ENCODE results near the gene FNDC3B.
"Not testable (repeated sequence)": the region's sequence is repeated elsewhere in the genome, so short reads cannot be mapped to it uniquely, and the experiment has no call there.

FNDC3B gene

DNA sequence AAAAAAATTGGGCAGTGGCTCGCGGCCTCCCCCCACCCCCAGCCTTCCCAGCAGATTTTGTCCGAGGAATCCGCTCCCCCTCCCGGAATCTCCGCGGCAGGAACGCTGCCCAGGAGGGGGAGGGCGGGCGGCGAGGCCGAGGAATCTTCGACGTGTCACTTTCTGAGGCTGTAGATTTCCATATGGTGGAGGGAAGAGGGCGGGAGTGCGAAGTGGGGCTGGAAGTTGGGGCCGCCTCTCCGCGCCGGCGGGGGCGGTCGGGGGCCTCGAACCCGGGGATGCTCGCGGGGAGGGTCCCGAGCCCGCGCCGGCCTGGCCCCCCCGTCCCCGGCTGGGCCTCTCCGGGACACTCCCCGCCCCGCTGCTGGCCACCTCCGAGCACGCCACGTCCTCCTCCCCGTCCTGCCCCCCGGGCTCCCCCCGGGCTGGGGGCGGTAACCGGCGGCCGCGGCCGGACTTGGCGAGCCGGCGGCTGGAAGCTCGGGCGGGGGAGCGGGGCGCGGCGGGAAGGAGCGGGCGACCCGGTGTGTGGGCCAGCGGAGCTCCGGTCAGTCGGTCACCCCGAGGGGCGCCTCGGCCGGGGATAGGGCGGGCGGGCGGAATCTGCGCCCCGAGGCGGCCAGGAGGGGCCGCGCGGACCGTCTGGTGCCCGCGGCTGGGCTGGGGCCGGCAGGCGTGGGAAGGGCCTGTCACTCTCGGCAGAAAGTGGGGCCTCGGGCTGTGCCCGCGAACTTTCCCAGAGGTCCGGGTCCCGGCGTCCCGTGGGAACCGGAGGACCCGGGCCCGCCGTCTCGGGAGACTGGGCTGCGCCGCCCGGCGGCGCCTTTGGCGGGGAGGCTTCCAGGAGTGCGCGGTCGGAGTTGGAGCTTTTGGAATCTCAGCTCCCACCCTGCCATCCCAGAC, 951 bp downstream of the FNDC3B start:
- DNase-seq (ENCODE audit: insufficient read length, low spot score) (peak; percentile 60), FAIRE-seq (no peak)
- peak; percentile 54 for TF ChIP-seq POLR2A (IDR thresholded peaks at IDR 0.05; ENCODE audit: low read depth, low read length)

DNA sequence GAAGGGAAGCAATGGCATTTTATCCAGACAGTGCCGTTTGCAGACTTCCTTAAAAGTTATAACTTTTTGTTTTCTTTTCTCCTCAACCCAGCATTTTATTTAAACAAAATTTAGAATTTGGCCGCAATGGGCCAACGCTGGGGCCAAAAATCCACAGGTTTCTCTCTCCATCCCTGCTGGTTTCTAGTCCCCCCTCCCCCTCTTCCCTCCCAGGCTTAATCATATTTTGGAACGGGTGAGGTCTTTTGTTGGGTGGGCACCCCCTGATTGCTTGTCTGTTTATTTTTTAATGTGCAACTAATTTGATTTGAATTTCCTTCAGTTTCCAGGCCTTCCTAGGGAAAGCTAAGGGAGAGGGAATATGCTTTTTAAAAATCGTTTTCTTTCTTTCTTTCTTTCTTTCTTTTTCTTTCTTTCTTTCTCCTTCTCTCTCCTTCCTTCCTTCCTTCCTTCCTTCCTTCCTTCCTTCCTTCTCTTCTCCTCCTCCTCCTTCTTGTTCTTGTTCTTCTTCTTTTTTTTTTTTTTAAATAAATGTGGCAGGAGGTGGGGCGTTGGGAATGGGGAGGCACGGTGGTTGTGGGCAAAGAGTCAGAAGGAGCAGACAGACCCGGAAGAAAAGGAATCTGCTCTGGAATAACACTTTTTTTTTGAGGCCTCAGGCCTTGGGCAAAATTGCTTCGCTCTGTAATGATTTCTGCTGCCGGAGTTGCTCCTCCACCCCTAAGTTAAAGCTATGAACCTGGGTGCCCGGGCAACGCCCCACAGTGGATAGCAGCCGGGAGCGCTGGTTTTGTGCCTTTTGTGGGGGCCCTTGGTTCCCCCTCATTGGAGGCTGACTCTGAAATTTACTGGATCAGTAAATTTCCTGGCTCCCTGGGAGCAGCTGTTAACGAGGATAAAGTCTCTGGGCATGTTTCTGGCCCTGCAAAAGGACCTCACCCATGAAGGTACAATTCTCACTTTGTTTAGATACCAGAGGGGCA, 1.9 kb downstream of the FNDC3B start:
- TF ChIP-seq POLR2A (IDR thresholded peaks at IDR 0.05; ENCODE audit: low read depth, low read length), result no peak
- DNase-seq (ENCODE audit: insufficient read length, low spot score), result peak; percentile 10
- no peak for FAIRE-seq

DNA sequence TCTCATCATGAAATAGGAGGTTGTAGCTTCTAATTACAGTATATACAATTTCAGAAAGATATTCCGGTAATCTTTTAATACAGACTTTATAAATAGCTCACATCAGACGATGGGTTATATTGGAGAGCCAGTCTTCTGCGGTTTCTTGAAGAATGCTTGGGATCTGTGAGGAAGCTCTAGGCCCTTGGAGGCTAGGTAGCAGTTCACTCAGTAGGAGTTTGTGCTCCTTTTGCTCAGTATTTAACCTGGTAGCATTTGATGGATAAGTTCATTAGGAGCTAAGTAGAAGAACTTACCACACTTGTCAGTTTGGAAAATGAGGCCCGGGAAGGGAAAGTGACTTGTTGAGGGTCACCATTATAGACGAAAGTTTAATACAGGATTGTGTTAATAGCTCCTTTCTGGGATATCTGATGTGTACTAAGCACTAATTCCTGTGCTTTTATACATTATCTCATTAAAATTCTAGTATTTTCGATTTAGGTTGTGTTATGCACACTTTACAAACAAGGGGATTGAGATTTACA, 2.8 kb downstream of the FNDC3B start:
- DNase-seq (ENCODE audit: insufficient read length, low spot score) (no peak), FAIRE-seq (peak; percentile 11)
- no peak for TF ChIP-seq POLR2A (IDR thresholded peaks at IDR 0.05; ENCODE audit: low read depth, low read length)

DNA sequence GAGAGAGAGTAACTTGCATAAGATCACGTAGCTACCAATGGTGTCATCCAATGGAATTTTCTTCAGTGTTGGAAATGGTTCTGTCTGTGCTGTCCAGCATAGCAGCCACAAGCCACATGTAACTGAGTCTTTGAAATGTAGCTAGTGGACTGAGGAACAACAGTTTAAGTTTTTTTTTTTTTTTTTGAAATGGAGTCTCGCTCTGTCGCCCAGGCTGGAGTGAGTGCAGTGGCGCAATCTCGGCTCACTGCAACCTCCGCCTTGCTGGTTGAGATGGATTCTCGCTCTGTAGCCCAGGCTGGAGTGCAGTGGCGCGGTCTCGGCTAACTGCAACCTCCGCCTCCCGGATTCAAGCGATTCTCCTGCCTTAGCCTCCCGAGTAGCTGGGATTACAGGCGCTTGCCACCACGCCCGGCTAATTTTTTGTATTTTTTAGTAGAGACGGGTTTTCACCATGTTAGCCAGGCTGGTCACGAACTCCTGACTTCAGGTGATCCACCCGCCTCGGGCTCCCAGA, 3.3 kb downstream of the FNDC3B start:
- FAIRE-seq, result not testable (repeated sequence)

DNA sequence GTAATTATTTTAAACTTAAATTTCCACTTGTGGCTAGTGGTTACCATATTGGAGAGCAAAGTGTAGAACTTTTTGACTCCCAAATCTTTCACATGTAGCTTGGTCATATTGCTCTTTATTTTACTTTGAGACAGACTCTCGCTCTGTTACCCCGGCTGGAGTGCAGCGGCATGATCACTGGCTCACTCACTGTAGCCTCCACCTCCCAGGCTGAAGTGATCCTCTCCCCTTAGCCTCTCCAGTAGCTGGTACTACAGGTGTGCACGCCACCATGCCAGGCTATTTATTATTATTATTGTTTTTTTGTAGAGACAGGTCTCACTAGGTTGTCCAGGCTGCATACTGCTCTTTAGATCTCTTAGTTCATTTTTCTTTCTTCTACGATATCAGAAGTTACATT, 3.9 kb downstream of the FNDC3B start:
- no peak for TF ChIP-seq POLR2A (IDR thresholded peaks at IDR 0.05; ENCODE audit: low read depth, low read length)
- no peak for FAIRE-seq
- DNase-seq (ENCODE audit: insufficient read length, low spot score), result no peak

More for the DNA sequence above, 3.3 kb downstream of the FNDC3B start:
- not testable (repeated sequence) for DNase-seq (ENCODE audit: insufficient read length, low spot score)

DNA sequence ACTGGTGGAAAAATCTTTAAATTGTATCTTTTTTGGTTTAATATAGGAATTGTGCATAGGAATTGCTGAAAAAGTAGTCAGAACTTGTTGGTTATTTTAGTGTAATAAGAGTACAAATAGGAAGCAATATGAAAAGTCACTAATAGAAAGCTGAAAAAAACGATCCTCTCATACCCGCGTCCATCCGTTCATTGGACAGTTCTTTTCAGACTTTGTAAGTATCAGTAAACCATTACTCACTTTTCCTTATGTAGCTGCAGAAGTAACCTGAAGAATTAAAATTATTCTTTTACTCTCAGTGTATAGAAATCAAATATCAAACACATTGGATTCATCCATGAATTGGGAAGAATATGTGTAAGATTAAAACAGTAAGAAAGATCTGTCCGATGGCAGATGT, 4.4 kb downstream of the FNDC3B start:
- FAIRE-seq, result peak; percentile 11
- no peak for TF ChIP-seq POLR2A (IDR thresholded peaks at IDR 0.05; ENCODE audit: low read depth, low read length)
- DNase-seq (ENCODE audit: insufficient read length, low spot score), result no peak

DNA sequence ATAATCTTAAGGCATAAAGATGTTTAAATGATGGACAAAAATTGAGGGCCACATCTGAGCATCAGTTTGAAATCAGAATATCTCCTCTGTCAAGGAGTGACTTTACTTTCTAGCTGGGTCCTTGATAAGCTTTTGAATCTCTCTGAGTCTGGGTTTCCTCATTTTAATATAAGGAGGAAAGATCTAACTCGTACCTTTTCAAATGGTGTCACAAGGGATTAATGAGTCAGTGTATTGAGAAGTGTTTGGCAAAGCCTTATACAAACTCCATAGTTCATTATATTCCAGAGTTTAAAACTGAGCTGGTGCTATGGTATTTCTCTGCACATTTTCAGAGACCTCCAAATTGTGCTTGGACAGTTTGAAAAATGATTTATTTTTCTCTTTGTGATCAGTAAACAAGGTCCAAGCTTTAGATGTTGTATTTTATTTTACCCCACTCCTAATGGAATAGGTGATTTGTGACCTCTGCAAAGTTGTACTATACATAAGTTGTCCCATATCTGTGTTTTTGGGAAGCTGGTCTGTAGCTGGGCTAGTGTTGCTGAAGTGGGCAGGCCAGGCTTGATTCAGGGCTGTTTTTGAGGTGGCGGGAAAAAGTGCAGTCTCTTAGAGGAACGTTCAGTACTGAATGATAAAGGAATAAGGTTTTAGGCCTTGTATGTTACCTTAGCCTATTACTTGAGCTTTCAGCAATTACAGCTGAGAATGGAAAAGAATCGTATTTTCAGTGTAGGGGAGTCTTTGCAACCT, 5.6 kb downstream of the FNDC3B start:
- no peak for TF ChIP-seq POLR2A (IDR thresholded peaks at IDR 0.05; ENCODE audit: low read depth, low read length)
- peak; percentile 57 for FAIRE-seq
- DNase-seq (ENCODE audit: insufficient read length, low spot score), result no peak

DNA sequence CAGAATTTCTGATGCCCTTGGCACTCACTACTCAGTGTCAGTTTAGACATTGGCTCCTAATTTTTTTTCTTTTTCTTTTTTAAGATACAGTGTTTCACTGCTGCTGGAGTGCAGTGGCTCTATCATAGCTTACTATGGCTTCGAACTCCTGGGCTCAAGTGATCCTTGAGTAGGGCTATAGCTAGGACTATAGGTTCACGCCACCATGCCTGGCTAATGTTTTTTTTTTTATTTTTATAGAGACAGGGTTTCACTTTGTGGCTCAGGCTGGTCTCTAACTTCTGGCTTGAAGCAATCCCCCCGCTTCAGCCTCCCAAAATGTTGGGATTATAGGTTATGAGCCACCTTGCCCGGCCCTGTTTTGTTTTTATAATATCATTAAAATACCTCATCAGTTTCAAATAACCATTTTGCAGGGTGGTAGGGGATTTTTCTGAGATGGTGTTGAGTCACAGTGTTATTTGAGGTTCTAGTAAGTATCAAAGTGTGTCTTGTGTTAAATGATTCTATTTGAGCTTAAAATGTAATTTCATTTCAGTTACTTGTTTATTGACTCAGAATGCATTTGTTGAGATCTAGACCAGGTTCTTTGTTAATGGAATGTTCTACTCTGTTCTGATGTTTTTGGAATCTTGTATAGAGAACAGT, 7.0 kb downstream of the FNDC3B start:
- no peak for TF ChIP-seq POLR2A (IDR thresholded peaks at IDR 0.05; ENCODE audit: low read depth, low read length)
- no peak for DNase-seq (ENCODE audit: insufficient read length, low spot score)
- no peak for FAIRE-seq

DNA sequence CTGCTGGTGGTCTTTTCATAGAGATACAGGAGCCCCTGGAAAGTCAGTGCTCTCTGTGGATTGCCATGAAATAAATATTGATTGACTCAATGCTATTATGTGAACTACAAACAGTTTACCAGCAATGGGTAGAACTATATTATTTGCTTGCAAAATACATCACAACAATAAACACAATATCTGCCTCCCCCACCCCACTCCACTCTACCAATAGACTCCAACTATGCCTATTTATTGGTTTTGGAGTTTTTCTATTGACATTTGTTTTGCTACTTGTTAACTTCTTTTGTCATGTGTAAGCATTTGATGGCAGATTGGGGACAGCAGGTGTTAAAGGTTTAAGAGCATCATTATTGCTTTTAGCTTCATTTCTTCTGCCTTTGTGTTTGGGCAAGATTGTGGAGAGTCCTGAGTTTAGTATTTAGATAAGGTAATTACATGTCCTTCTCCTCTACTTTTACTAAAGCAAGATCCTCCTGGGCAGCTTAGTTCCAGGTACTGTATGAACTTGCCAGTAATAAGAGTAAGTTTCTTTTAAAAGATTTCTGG, 8.3 kb downstream of the FNDC3B start:
- peak; percentile 66 for FAIRE-seq
- DNase-seq (ENCODE audit: insufficient read length, low spot score), result no peak
- no peak for TF ChIP-seq POLR2A (IDR thresholded peaks at IDR 0.05; ENCODE audit: low read depth, low read length)

DNA sequence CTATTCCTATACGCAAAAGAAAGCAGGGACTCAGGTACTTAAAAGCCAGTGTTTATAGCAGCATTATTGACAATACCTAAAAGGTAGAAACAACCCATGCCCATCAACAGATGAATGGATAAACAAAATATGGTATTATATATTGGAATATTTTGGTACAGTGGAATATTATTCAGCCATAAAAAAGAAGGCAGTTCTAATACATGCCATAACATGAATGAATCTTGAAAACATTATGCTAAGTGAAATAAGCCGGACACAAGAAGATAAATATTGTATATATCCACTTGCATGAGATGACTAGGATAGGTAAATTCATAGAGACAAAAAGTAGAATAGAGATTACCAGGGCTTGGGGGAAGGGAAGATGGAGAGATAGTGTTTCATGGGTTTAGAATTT, 9.2 kb downstream of the FNDC3B start:
- DNase-seq (ENCODE audit: insufficient read length, low spot score) (no peak), FAIRE-seq (no peak)
- TF ChIP-seq POLR2A (IDR thresholded peaks at IDR 0.05; ENCODE audit: low read depth, low read length), result no peak

DNA sequence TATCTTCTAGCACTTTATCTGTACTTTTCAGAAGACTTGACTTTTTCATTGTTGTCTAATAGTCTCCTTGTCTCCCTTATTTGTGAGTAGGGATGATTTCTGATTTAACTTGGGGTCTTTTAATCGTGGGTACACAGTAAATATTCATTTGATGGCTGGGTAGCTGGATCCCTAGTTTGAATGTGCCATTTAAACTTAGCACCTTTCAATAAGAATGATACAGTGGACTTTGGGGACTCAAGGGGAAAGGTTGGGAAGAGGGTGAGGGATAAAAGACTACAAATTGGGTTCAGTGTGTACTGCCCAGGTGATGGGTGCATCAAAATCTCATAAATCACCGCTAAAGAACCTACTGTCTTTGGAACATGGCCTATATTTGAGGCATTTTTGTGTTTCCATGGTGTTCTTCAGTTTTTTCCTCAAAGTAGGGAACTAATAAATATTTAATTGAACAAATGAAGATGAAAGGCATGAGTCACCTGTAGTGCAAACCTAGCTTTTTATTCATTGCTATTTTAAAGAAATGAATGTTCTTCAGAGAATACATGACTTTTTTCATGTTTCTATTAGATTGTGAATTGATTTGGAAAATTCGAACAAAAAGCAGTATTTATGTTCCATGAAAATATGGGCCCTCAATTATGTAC, 12.1 kb downstream of the FNDC3B start:
- no peak for TF ChIP-seq POLR2A (IDR thresholded peaks at IDR 0.05; ENCODE audit: low read depth, low read length)
- no peak for DNase-seq (ENCODE audit: insufficient read length, low spot score)
- no peak for FAIRE-seq

DNA sequence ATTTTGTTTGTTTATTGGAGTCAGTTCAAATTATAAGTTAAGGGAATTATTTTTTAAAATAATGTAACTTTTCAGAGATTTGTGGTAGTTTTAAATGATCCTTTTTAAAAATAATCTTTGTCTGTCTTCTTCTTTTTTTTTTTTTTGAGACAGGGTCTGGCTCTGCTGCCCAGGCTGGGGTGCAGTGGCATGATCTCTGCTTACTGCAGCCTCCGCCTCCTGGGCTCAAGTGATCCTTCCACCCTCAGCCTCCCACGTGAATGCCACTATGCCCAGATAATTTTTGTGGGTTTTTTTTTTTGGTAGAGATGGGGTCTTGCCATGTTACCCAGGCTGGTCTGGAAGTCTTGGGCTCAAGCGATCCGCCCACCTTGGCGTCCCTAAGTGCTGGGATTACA, 12.6 kb downstream of the FNDC3B start:
- TF ChIP-seq POLR2A (IDR thresholded peaks at IDR 0.05; ENCODE audit: low read depth, low read length), result no peak
- no peak for FAIRE-seq
- no peak for DNase-seq (ENCODE audit: insufficient read length, low spot score)

All from H54 (cell line).